Naive thymus-derived CD4-positive, alpha-beta T cell (primary cell): ENCODE results near the gene WBP11. TPM values are rescaled to one million over a fixed set of nuclear protein-coding genes. Genes with fewer than 3 reads are reported as not detected.

Experiments
- ATAC-seq: fragments of 150-1000 bp; cut with Tn5 transposase; 2 replicates; pipeline ENCODE4 v1.10.0; 2021; ENCODE audit warnings: mild to moderate bottlenecking, moderate library complexity
- CTCF ChIA-PET: fragments of 350-600 bp; sonication (Branson Sonifier 250); formaldehyde crosslinking; loops from one replicate; lab custom pipeline; 2021; ENCODE audit warnings: antibody characterized with exemption; lab: Charles Lee
- POLR2A ChIA-PET: fragments of 350-600 bp; sonication (Branson Sonifier 250); formaldehyde crosslinking; loops from one replicate; lab custom pipeline; 2021; ENCODE audit warnings: antibody characterized with exemption, inconsistent platforms; lab: Charles Lee
- DNase-seq, 9 donors: peaks; one replicate each; pipeline versions ENCODE4 v3.0.0 to v3.0.0-alpha.2; 2020 to 2022; ENCODE audit warnings: mixed read lengths in 1 of 9
- H3K27ac ChIP-seq: one replicate; pipeline ENCODE4 v1.7.0; 2013; ENCODE audit warnings: mild to moderate bottlenecking, low read depth, low read length, moderate library complexity
- H3K27me3 ChIP-seq, 2 donors: one replicate each; pipeline ENCODE4 v1.7.0; 2013; ENCODE audit warnings: low read length in 2 of 2, mild to moderate bottlenecking in 2 of 2, moderate library complexity in 2 of 2; ENCODE audit not compliant: control insufficient read depth in 2 of 2, insufficient read depth in 2 of 2
- H3K36me3 ChIP-seq, 3 experiments: 1 replicate in 2 of 3; 2 replicates in 1 of 3; pipeline ENCODE4 v1.7.0; 2013; ENCODE audit warnings: low read length in 3 of 3, mild to moderate bottlenecking in 3 of 3, moderate library complexity in 1 of 3; ENCODE audit not compliant: insufficient read depth in 3 of 3, control insufficient read depth in 2 of 3
- H3K4me1 ChIP-seq, 2 donors: one replicate each; pipeline ENCODE4 v1.7.0; 2013; ENCODE audit warnings: low read length in 2 of 2, mild to moderate bottlenecking in 2 of 2, moderate library complexity in 1 of 2; ENCODE audit not compliant: control insufficient read depth in 2 of 2, insufficient read depth in 2 of 2
- H3K4me3 ChIP-seq: 2 replicates; pipeline ENCODE4 v1.7.0; 2013; ENCODE audit warnings: mild to moderate bottlenecking, low read length
- H3K9me3 ChIP-seq, 3 experiments: 1 replicate in 2 of 3; 2 replicates in 1 of 3; pipeline ENCODE4 v1.7.0; 2013; ENCODE audit warnings: low read length in 3 of 3; ENCODE audit not compliant: control insufficient read depth in 2 of 3
- H3K27ac Mint-ChIP-seq, 9 donors: one replicate each; pipeline ENCODE4 v1.8.0; 2020 to 2022; ENCODE audit warnings: mixed read lengths in 9 of 9, mild to moderate bottlenecking in 8 of 9, moderate library complexity in 5 of 9, inconsistent platforms in 2 of 9
- H3K27me3 Mint-ChIP-seq, 5 donors: one replicate each; pipeline ENCODE4 v1.8.0; 2021 to 2022; ENCODE audit warnings: mixed read lengths in 5 of 5, mild to moderate bottlenecking in 1 of 5
- H3K36me3 Mint-ChIP-seq, 5 donors: one replicate each; pipeline ENCODE4 v1.8.0; 2020 to 2022; ENCODE audit warnings: mixed read lengths in 5 of 5, mild to moderate bottlenecking in 3 of 5, inconsistent platforms in 1 of 5
- H3K4me1 Mint-ChIP-seq, 7 donors: one replicate each; pipeline ENCODE4 v1.8.0; 2020 to 2022; ENCODE audit warnings: mixed read lengths in 7 of 7, mild to moderate bottlenecking in 3 of 7, inconsistent platforms in 1 of 7
- H3K4me3 Mint-ChIP-seq, 10 donors: one replicate each; pipeline ENCODE4 v1.8.0; 2020 to 2022; ENCODE audit warnings: mild to moderate bottlenecking in 10 of 10, mixed read lengths in 10 of 10, moderate library complexity in 6 of 10, inconsistent platforms in 2 of 10
- H3K9me3 Mint-ChIP-seq, 11 donors: one replicate each; pipeline ENCODE4 v1.8.0; 2020 to 2022; ENCODE audit warnings: mixed read lengths in 11 of 11, mild to moderate bottlenecking in 4 of 11, inconsistent platforms in 1 of 11, moderate library complexity in 1 of 11
- intact Hi-C, 2 donors: fragments of 100-400 bp; cut with micrococcal nuclease; formaldehyde crosslinking; loops; one replicate each; pipeline ENCODE4 v1.15.1; 2023
- polyA plus RNA-seq, 2 donors: library from polyadenylated mRNA; unstranded; fragments of 300-500 nt; fragmentation: Illumina TruSeq; gene quantifications; one replicate each; pipeline ENCODE4 v1.2.3, GENCODE V29; 2021
- total RNA-seq, 6 experiments: library from RNA in 5 of 6; stranded (reverse) in 5 of 6; gene quantifications; 1 replicate in 5 of 6; 2 replicates in 1 of 6; pipeline ENCODE4 v1.2.3 and lab custom pipeline; 2021 to 2026

WBP11 gene
- total and polyA plus RNA-seq, 7 experiments from 2014 or later, result 58.5 to 129 (median 84.3) TPM

- Histone ChIP-seq H3K4me3 (no peak overlapping the region), H3K36me3 (peaks cover 0 to 6% (median 0%) of the 10 kb centered on the region in 3 experiments), H3K27ac (no peak overlapping the region), H3K27me3 (no peaks in the 10 kb centered on the region), H3K4me1 (no peaks in the 10 kb centered on the region), H3K9me3 (no peaks in the 10 kb centered on the region)
- POLR2A ChIA-PET, result interaction anchor here (0.7 to 2.7 kb wide), 3 partner anchors 9 to 19 kb away, joined by 4 to 19 read pairs (median 5); a partner anchor contains a TSS
- Mint-ChIP-seq H3K9me3 (no peaks in the 10 kb centered on the region), H3K27ac (no peak overlapping the region), H3K4me3 (peak overlapping the region in 1 of 10 donors; percentile 0), H3K36me3 (peaks cover 0 to 14% (median 0%) of the 10 kb centered on the region in 5 donors), H3K4me1 (peaks cover 8 to 28% (median 12%) of the 10 kb centered on the region in 7 donors), H3K27me3 (peaks cover 0 to 4% (median 0%) of the 10 kb centered on the region in 5 donors)
- CTCF ChIA-PET, result no interaction called here
- DNase-seq, result no peak
- no peak for ATAC-seq
- intact Hi-C loops, result no loop called here
Measured at GRCh38 chr12:14780859-14781258, 22.4 kb downstream of the WBP11 start.

- peaks cover 0 to 8% (median 0%) of the 10 kb centered on the region in 5 donors for H3K36me3 Mint-ChIP-seq
- no peaks in the 10 kb centered on the region for H3K9me3 Mint-ChIP-seq
- DNase-seq (no peak), ATAC-seq (no peak)
- H3K27ac Mint-ChIP-seq, result peak overlapping the region in 1 of 9 donors; percentile 38
- H3K4me1 ChIP-seq, result no peaks in the 10 kb centered on the region
- intact Hi-C loops, result loop anchor here (10.0 kb wide), 2 partner anchors 1005 to 1965 kb away; partner anchors contain the start of genes DDX47 (in 2 of the 2) and EPS8 (in 1 of the 2)
- no peaks in the 10 kb centered on the region for H3K36me3 ChIP-seq
- H3K27me3 Mint-ChIP-seq, result peaks cover 0 to 4% (median 0%) of the 10 kb centered on the region in 5 donors
- H3K9me3 ChIP-seq, result no peaks in the 10 kb centered on the region
- ChIA-PET POLR2A (interaction anchor here (1.2 to 2.7 kb wide), 2 partner anchors 9 to 24 kb away, joined by 4 to 19 read pairs; partner anchors contain the start of genes C12orf60 and WBP11), CTCF (interaction anchor here (2.1 kb wide), 1 partner anchor 10 kb away, joined by 6 read pairs; a partner anchor contains a TSS)
- no peak overlapping the region for H3K4me3 ChIP-seq
- H3K27me3 ChIP-seq, result no peaks in the 10 kb centered on the region
- H3K4me3 Mint-ChIP-seq, result no peak overlapping the region
- peaks cover 14 to 36% (median 23%) of the 10 kb centered on the region in 7 donors for H3K4me1 Mint-ChIP-seq
- no peak overlapping the region for H3K27ac ChIP-seq
Measured at GRCh38 chr12:14779834-14780233, 23.4 kb downstream of the WBP11 start.

- DNase-seq, result no peak
- Mint-ChIP-seq H3K27me3 (peaks cover 0 to 6% (median 0%) of the 10 kb centered on the region in 5 donors), H3K4me1 (peaks cover 18 to 51% (median 43%) of the 10 kb centered on the region in 7 donors), H3K4me3 (no peak overlapping the region), H3K36me3 (peaks cover 0 to 6% (median 0%) of the 10 kb centered on the region in 5 donors), H3K27ac (no peak overlapping the region), H3K9me3 (peaks cover 0 to 5% (median 0%) of the 10 kb centered on the region in 11 donors)
- no peaks in the 10 kb centered on the region for H3K27me3 ChIP-seq
- ChIA-PET POLR2A (interaction anchor here (0.6 to 10.2 kb wide), 3 partner anchors 8 to 154 kb away, joined by 3 to 316 read pairs (median 39); partner anchors contain the start of genes C12orf60 and WBP11), CTCF (interaction anchor here (1.2 kb wide), 1 partner anchor 25 kb away, joined by 4 read pairs; no protein-coding TSS in a partner anchor)
- intact Hi-C loops, result loop anchor here (2.0 to 10.0 kb wide), 4 partner anchors 16 to 1962 kb away; partner anchors contain the start of genes DDX47 (in 2 of the 2) and EPS8 (in 1 of the 2)
- peaks cover 7 to 12% of the 10 kb centered on the region in 2 donors for H3K4me1 ChIP-seq
- H3K4me3 ChIP-seq, result no peak overlapping the region
- no peak overlapping the region for H3K27ac ChIP-seq
- H3K9me3 ChIP-seq, result no peaks in the 10 kb centered on the region
- H3K36me3 ChIP-seq, result peaks cover 0 to 6% (median 0%) of the 10 kb centered on the region in 3 experiments
- no peak for ATAC-seq
Measured at GRCh38 chr12:14777271-14777670, 26.0 kb downstream of the WBP11 start.

GRCh38 chr12:14776236-14776961, 26.9 kb downstream of the WBP11 start:
- H3K4me1 Mint-ChIP-seq, result peaks cover 21 to 59% (median 47%) of the 10 kb centered on the region in 7 donors
- Histone ChIP-seq H3K27ac (no peak overlapping the region), H3K9me3 (no peaks in the 10 kb centered on the region), H3K4me1 (peaks cover 11 to 14% of the 10 kb centered on the region in 2 donors), H3K36me3 (peaks cover 0 to 6% (median 0%) of the 10 kb centered on the region in 3 experiments), H3K4me3 (no peak overlapping the region), H3K27me3 (no peaks in the 10 kb centered on the region)
- H3K27me3 Mint-ChIP-seq, result peaks cover 0 to 6% (median 0%) of the 10 kb centered on the region in 5 donors
- ChIA-PET POLR2A (interaction anchor here (1.0 to 10.2 kb wide), 4 partner anchors 9 to 218 kb away, joined by 3 to 316 read pairs (median 28); partner anchors contain the start of genes C12orf60 and WBP11), CTCF (interaction anchor here (0.9 to 1.2 kb wide), 2 partner anchors 26 to 445 kb away, joined by 3 to 4 read pairs; no protein-coding TSS in a partner anchor)
- peaks cover 0 to 6% (median 0%) of the 10 kb centered on the region in 5 donors for H3K36me3 Mint-ChIP-seq
- ATAC-seq (no peak), DNase-seq (peak in 1 of 9 donors; percentile 6)
- H3K9me3 Mint-ChIP-seq, result peaks cover 0 to 5% (median 0%) of the 10 kb centered on the region in 11 donors
- peak overlapping the region; percentile 15 to 100 (median 100) for H3K4me3 Mint-ChIP-seq
- intact Hi-C loops, result loop anchor here (1.0 to 10.0 kb wide), 6 partner anchors 16 to 1962 kb away; partner anchors contain the start of genes DDX47 (in 2 of the 2) and EPS8 (in 1 of the 2)
- peak overlapping the region in 7 of 9 donors; percentile 34 to 100 (median 99) for H3K27ac Mint-ChIP-seq

GRCh38 chr12:14775636-14775980, 27.7 kb downstream of the WBP11 start:
- peak overlapping the region; percentile 94 to 100 (median 100) for H3K4me3 Mint-ChIP-seq
- Histone ChIP-seq H3K36me3 (peaks cover 0 to 6% (median 0%) of the 10 kb centered on the region in 3 experiments), H3K9me3 (no peaks in the 10 kb centered on the region), H3K27ac (peak overlapping the region; percentile 87), H3K27me3 (no peaks in the 10 kb centered on the region), H3K4me1 (peaks cover 11 to 14% of the 10 kb centered on the region in 2 donors), H3K4me3 (peak overlapping the region; percentile 79)
- no peak for ATAC-seq
- H3K36me3 Mint-ChIP-seq, result peaks cover 0 to 10% (median 0%) of the 10 kb centered on the region in 5 donors
- peaks cover 21 to 59% (median 47%) of the 10 kb centered on the region in 7 donors for H3K4me1 Mint-ChIP-seq
- H3K27ac Mint-ChIP-seq, result peak overlapping the region; percentile 96 to 100 (median 99)
- H3K27me3 Mint-ChIP-seq, result peaks cover 0 to 8% (median 0%) of the 10 kb centered on the region in 5 donors
- ChIA-PET CTCF (interaction anchor here (0.6 to 1.2 kb wide), 6 partner anchors 52 to 446 kb away, joined by 3 to 5 read pairs (median 3); partner anchors contain the start of gene ART4), POLR2A (interaction anchor here (1.0 to 10.2 kb wide), 9 partner anchors 10 to 520 kb away, joined by 3 to 316 read pairs (median 12); partner anchors contain the start of genes C12orf60 and WBP11)
- no peak for DNase-seq
- peaks cover 0 to 11% (median 0%) of the 10 kb centered on the region in 11 donors for H3K9me3 Mint-ChIP-seq
- intact Hi-C loops, result loop anchor here (1.0 to 10.0 kb wide), 5 partner anchors 9 to 1961 kb away; partner anchors contain the start of genes DDX47 (in 2 of the 2) and EPS8 (in 1 of the 2)
